Stimulated activated naive CD8-positive, alpha-beta T cell treated with anti-CD3 and anti-CD28 coated beads, Interleukin-15, Interleukin-2, amounts not matched to agents 100 U/mL and 50 U/mL, for 24 hours (primary cell): Measurements from ENCODE around the gene PRAF2.

Source experiments
- ATAC-seq: fragments of 150-1000 bp; cut with Tn5 transposase; one replicate; pipeline ENCODE4 v1.10.0; 2021
- DNase-seq: peaks from one replicate; pipeline ENCODE4 v3.0.0; 2021

PRAF2 gene

GRCh38 chrX:49042581-49043219, 31.1 kb downstream of the PRAF2 start:
- DNase-seq (no peak), ATAC-seq (no peak)

- DNase-seq (peak; percentile 8), ATAC-seq (no peak)
These were observed 31.8 kb downstream of the PRAF2 start for GRCh38 chrX:49041744-49042580.

GRCh38 chrX:49040376-49040955, 33.3 kb downstream of the PRAF2 start:
- DNase-seq (no peak), ATAC-seq (no peak)

GRCh38 chrX:49039598-49040375, 34.0 kb downstream of the PRAF2 start:
- peak; percentile 34 for ATAC-seq
- peak; percentile 55 for DNase-seq

- no peak for ATAC-seq
- DNase-seq, result no peak
These were observed 35.8 kb downstream of the PRAF2 start for GRCh38 chrX:49037883-49038475.

GRCh38 chrX:49030283-49030682, 43.5 kb downstream of the PRAF2 start:
- ATAC-seq, result no peak
- no peak for DNase-seq

- ATAC-seq (no peak), DNase-seq (no peak)
These were observed 43.9 kb downstream of the PRAF2 start for GRCh38 chrX:49029876-49030275.
